Smooth muscle cell (in vitro differentiated cells): ENCODE results near the gene IFTAP. TPM values are rescaled to one million over a fixed set of nuclear protein-coding genes. Genes with fewer than 3 reads are reported as not detected.

Experiments
- DNase-seq: peaks from one replicate; lab custom pipeline; 2025; ENCODE audit not compliant: unreplicated experiment; lab: John Stamatoyannopoulos, UW
- H2AFZ ChIP-seq: fragments of 200-600 bp; sonication (generic); 2 replicates; pipeline ENCODE4 v1.6.0; 2016; ENCODE audit warnings: antibody characterized with exemption, low read depth, mild to moderate bottlenecking
- H3F3A ChIP-seq: fragments of 200-600 bp; sonication (generic); 2 replicates; pipeline ENCODE4 v1.6.0; 2017; ENCODE audit warnings: antibody characterized with exemption, low read depth
- H3K27ac ChIP-seq: fragments of 200-600 bp; sonication (generic); 2 replicates; pipeline ENCODE4 v1.5.1; 2016; ENCODE audit warnings: low read depth, mild to moderate bottlenecking
- H3K27me3 ChIP-seq: fragments of 200-600 bp; sonication (generic); 2 replicates; pipeline ENCODE4 v1.6.1; 2016; ENCODE audit warnings: low read depth, mild to moderate bottlenecking
- H3K36me3 ChIP-seq: fragments of 200-600 bp; sonication (generic); 2 replicates; pipeline ENCODE4 v1.5.1; 2016; ENCODE audit warnings: low read depth
- H3K4me1 ChIP-seq: fragments of 200-600 bp; sonication (generic); 2 replicates; pipeline ENCODE4 v1.5.1; 2016; ENCODE audit warnings: low read depth
- H3K4me2 ChIP-seq: fragments of 200-600 bp; sonication (generic); 2 replicates; pipeline ENCODE4 v1.6.0; 2016; ENCODE audit warnings: mild to moderate bottlenecking
- H3K4me3 ChIP-seq: fragments of 200-600 bp; sonication (generic); 2 replicates; pipeline ENCODE4 v1.5.1; 2016; ENCODE audit warnings: mild to moderate bottlenecking
- H3K79me2 ChIP-seq: fragments of 200-600 bp; sonication (generic); 2 replicates; pipeline ENCODE4 v1.6.0; 2016; ENCODE audit warnings: low read depth, mild to moderate bottlenecking
- H3K9ac ChIP-seq: fragments of 200-600 bp; sonication (generic); 2 replicates; pipeline ENCODE4 v1.6.0; 2016; ENCODE audit warnings: low read depth
- H3K9me3 ChIP-seq: fragments of 200-600 bp; sonication (generic); replicated peaks from 2 replicates; pipeline ENCODE4 v1.5.1; 2016; ENCODE audit warnings: low read depth
- H4K20me1 ChIP-seq: fragments of 200-600 bp; sonication (generic); 2 replicates; pipeline ENCODE4 v1.6.0; 2016; ENCODE audit warnings: low read depth
- WGBS: methylation state at CpG from one replicate; pipeline ENCODE4 v1.1.7; 2016; ENCODE audit warnings: low lambda C conversion rate; 5-methylcytosine and 5-hydroxymethylcytosine counted together
- polyA plus RNA-seq: library from polyadenylated mRNA; unstranded; fragments of >200 nt; fragmentation: Nextera tagmentation; extraction: Ambion mirVana; gene quantifications from 2 replicates; pipeline ENCODE4 v1.2.1, GENCODE V29; 2016
- total RNA-seq: library from RNA; depleted of rRNA; stranded (reverse); fragments of >200 nt; gene quantifications from 2 replicates; pipeline ENCODE4 v1.2.3, GENCODE V29; 2014
- TF ChIP-seq, protein P1 (sequence below): fragments of 200-600 bp; sonication (generic); IDR thresholded peaks from 2 replicates; pipeline ENCODE4 v1.5.1; 2017; ENCODE audit warnings: borderline replicate concordance, mild to moderate bottlenecking, antibody characterized with exemption; ENCODE audit not compliant: insufficient read depth, poor library complexity, severe bottlenecking

IFTAP gene
- total and polyA plus RNA-seq, 2 experiments from 2014 or later, result 17.8 to 33.1 TPM

- DNase-seq, result no peak
- WGBS, result 84% methylated on average over 4 of the region's 4 CpGs
- no peaks in the 10 kb centered on the region for H4K20me1 ChIP-seq
- H3K36me3 ChIP-seq, result no peaks in the 10 kb centered on the region
- H3F3A ChIP-seq, result no peaks in the 10 kb centered on the region
- H3K9ac ChIP-seq, result no peak overlapping the region
- no peaks in the 10 kb centered on the region for H3K79me2 ChIP-seq
- TF ChIP-seq, protein P1, sequence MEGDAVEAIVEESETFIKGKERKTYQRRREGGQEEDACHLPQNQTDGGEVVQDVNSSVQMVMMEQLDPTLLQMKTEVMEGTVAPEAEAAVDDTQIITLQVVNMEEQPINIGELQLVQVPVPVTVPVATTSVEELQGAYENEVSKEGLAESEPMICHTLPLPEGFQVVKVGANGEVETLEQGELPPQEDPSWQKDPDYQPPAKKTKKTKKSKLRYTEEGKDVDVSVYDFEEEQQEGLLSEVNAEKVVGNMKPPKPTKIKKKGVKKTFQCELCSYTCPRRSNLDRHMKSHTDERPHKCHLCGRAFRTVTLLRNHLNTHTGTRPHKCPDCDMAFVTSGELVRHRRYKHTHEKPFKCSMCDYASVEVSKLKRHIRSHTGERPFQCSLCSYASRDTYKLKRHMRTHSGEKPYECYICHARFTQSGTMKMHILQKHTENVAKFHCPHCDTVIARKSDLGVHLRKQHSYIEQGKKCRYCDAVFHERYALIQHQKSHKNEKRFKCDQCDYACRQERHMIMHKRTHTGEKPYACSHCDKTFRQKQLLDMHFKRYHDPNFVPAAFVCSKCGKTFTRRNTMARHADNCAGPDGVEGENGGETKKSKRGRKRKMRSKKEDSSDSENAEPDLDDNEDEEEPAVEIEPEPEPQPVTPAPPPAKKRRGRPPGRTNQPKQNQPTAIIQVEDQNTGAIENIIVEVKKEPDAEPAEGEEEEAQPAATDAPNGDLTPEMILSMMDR, result no peak
- no peak overlapping the region for H3K4me3 ChIP-seq
- no peak overlapping the region for H3K27ac ChIP-seq
- H3K4me2 ChIP-seq, result no peak overlapping the region
- H3K9me3 ChIP-seq, result no peaks in the 10 kb centered on the region
- H2AFZ ChIP-seq, result no peak overlapping the region
- H3K27me3 ChIP-seq, result no peaks in the 10 kb centered on the region
- H3K4me1 ChIP-seq, result peaks cover 6% of the 10 kb centered on the region
Measured at GRCh38 chr11:36566407-36567053, 27.8 kb upstream of the IFTAP start.

GRCh38 chr11:36567694-36568093 lies 26.6 kb upstream of the IFTAP start, which contains the start of gene RAG1:
RAG1 (plus strand) TSS chr11:36568007; CDS start chr11:36573305, 5,298 bp downstream.
- no peaks in the 10 kb centered on the region for H3K9me3 ChIP-seq
- TF ChIP-seq, protein P1, result no peak
- H3K9ac ChIP-seq, result no peak within 1 kb of the TSS
- DNase-seq, result no peak
- no peaks in the 10 kb centered on the region for H3F3A ChIP-seq
- no peak within 1 kb of the TSS for H2AFZ ChIP-seq
- no peak within 1 kb of the TSS for H3K4me3 ChIP-seq
- no peaks in the 10 kb centered on the region for H4K20me1 ChIP-seq
- H3K4me1 ChIP-seq, result peaks cover 6% of the 10 kb centered on the region
- H3K27ac ChIP-seq, result no peak within 1 kb of the TSS
- H3K27me3 ChIP-seq, result no peaks in the 10 kb centered on the region
- no peaks in the 10 kb centered on the region for H3K36me3 ChIP-seq
- no peaks in the 10 kb centered on the region for H3K79me2 ChIP-seq
- H3K4me2 ChIP-seq, result no peak within 1 kb of the TSS
- 100% methylated on average over 1 of the region's 1 CpG for WGBS

DNA sequence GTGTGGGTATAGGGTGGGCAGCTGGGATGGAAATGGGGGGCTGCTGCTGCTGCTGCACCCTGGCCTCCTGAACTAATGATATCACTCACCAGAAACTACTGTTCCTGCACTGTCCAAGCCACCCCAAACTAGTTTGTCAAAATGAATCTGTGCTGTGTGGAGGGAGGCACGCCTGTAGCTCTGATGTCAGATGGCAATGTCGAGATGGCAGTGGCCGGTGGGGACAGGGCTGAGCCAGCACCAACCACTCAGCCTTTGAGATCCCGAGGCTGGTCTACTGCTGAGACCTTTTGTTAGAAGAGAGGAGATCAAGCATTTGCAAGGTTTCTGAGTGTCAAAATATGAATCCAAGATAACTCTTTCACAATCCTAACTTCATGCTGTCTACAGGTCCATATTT lies 25.2 kb upstream of the IFTAP start:
- WGBS, result 91% methylated on average over 4 of the region's 4 CpGs
- Histone ChIP-seq H3K4me3 (no peak overlapping the region), H3K9ac (no peak overlapping the region), H3K27me3 (no peaks in the 10 kb centered on the region), H3K9me3 (no peaks in the 10 kb centered on the region), H3K27ac (no peak overlapping the region), H4K20me1 (no peaks in the 10 kb centered on the region), H3K36me3 (no peaks in the 10 kb centered on the region), H2AFZ (no peak overlapping the region), H3K4me1 (peaks cover 6% of the 10 kb centered on the region), H3K79me2 (no peaks in the 10 kb centered on the region), H3F3A (no peaks in the 10 kb centered on the region), H3K4me2 (no peak overlapping the region)
- TF ChIP-seq, protein P1, result no peak
- DNase-seq, result no peak

DNA sequence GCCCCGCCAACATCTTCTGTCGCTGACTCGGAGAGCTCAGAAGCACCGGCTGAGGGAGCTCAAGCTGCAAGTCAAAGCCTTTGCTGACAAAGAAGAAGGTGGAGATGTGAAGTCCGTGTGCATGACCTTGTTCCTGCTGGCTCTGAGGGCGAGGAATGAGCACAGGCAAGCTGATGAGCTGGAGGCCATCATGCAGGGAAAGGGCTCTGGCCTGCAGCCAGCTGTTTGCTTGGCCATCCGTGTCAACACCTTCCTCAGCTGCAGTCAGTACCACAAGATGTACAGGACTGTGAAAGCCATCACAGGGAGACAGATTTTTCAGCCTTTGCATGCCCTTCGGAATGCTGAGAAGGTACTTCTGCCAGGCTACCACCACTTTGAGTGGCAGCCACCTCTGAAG lies 19.8 kb upstream of the IFTAP start:
- Histone ChIP-seq H2AFZ (no peak overlapping the region), H3K27me3 (no peaks in the 10 kb centered on the region), H3K36me3 (no peaks in the 10 kb centered on the region), H3K4me2 (no peak overlapping the region), H3K9me3 (no peaks in the 10 kb centered on the region), H3K4me1 (peaks cover 14% of the 10 kb centered on the region), H3F3A (peaks cover 9% of the 10 kb centered on the region), H3K9ac (no peak overlapping the region), H3K4me3 (no peak overlapping the region), H3K79me2 (no peaks in the 10 kb centered on the region), H4K20me1 (no peaks in the 10 kb centered on the region), H3K27ac (no peak overlapping the region)
- no peak for DNase-seq
- TF ChIP-seq, protein P1, result no peak
- 92% methylated on average over 8 of the region's 8 CpGs for WGBS
